Upper lobe of left lung (tissue), 4 donors: ENCODE results near the gene HSPA1L.

ENCODE experiments used
- CTCF ChIP-seq, 6 experiments: fragments of 450-650 bp in 4 of 6; fragments of 200-600 bp in 2 of 6; sonication (generic) in 2 of 6; IDR thresholded peaks; one replicate each; pipeline ENCODE4 v1.5.1; 2016 to 2019; ENCODE audit warnings: antibody characterized with exemption in 6 of 6
- EP300 ChIP-seq, 4 donors: sonication (generic); formaldehyde crosslinking; IDR thresholded peaks; one replicate each; pipeline ENCODE4 v1.5.1; 2017; ENCODE audit warnings: antibody characterized with exemption in 4 of 4, control low read depth in 2 of 4
- POLR2A ChIP-seq, 4 donors: fragments of 450-650 bp; IDR thresholded peaks; one replicate each; pipeline ENCODE4 v1.5.1; 2016 to 2017; ENCODE audit warnings: antibody characterized with exemption in 4 of 4, mild to moderate bottlenecking in 2 of 4
- POLR2AphosphoS5 ChIP-seq, 2 donors: sonication (generic); formaldehyde crosslinking; IDR thresholded peaks; one replicate each; pipeline ENCODE4 v1.5.1; 2017; ENCODE audit warnings: antibody characterized with exemption in 2 of 2

GRCh38 chr6:31837369-31838113 is 22.5 kb upstream of the HSPA1L start:
- TF ChIP-seq POLR2A (IDR thresholded peaks at IDR 0.05) = no peak
- no peak for TF ChIP-seq CTCF (IDR thresholded peaks at IDR 0.05)
- no peak for TF ChIP-seq EP300 (IDR thresholded peaks at IDR 0.05)
- no peak for TF ChIP-seq POLR2AphosphoS5 (IDR thresholded peaks at IDR 0.05)
